GM12878 (cell line): ENCODE results near the gene RILPL2. TPM values are rescaled to one million over a fixed set of nuclear protein-coding genes. Genes with fewer than 3 reads are reported as not detected.

Experiments used
- BCLAF1 ChIP-seq: fragments of 450-650 bp; IDR thresholded peaks from 2 replicates; pipeline ENCODE4 v1.6.1; 2017; ENCODE audit warnings: antibody characterized with exemption, mild to moderate bottlenecking, moderate library complexity
- CREB1 ChIP-seq: IDR thresholded peaks from 2 replicates; pipeline ENCODE4 v1.6.1; 2012; ENCODE audit warnings: low read depth, mild to moderate bottlenecking, inconsistent platforms
- EGR1 ChIP-seq, 2 experiments: IDR thresholded peaks; 1 replicate in 1 of 2; 2 replicates in 1 of 2; pipeline ENCODE4 v1.6.1; 2011 to 2012; ENCODE audit warnings: low read depth in 2 of 2, low read length in 2 of 2, borderline replicate concordance in 1 of 2, mild to moderate bottlenecking in 1 of 2, moderate library complexity in 1 of 2
- GATAD2B ChIP-seq: fragments of 450-650 bp; conservative IDR thresholded peaks from 2 replicates; pipeline ENCODE4 v1.6.1; 2017; ENCODE audit warnings: low read depth, mild to moderate bottlenecking, moderate library complexity
- IKZF2 ChIP-seq, 2 experiments: fragments of 450-650 bp; IDR thresholded peaks; 2 replicates each; pipeline ENCODE4 v1.6.1; 2017; ENCODE audit warnings: mild to moderate bottlenecking in 2 of 2, moderate library complexity in 2 of 2
- MEF2A ChIP-seq: IDR thresholded peaks from 2 replicates; pipeline ENCODE4 v1.6.1; 2011; ENCODE audit warnings: low read depth, mild to moderate bottlenecking, low read length, moderate library complexity; ENCODE audit not compliant: insufficient read depth
- MEF2B ChIP-seq: fragments of 450-650 bp; IDR thresholded peaks from 2 replicates; pipeline ENCODE4 v1.6.1; 2018; ENCODE audit warnings: mild to moderate bottlenecking, moderate library complexity; ENCODE audit not compliant: partially characterized antibody, poor library complexity, severe bottlenecking
- MTA2 ChIP-seq: fragments of 450-650 bp; IDR thresholded peaks from 2 replicates; pipeline ENCODE4 v1.6.1; 2016; ENCODE audit warnings: low read depth, mild to moderate bottlenecking, moderate library complexity
- MTA3 ChIP-seq: IDR thresholded peaks from 2 replicates; pipeline ENCODE4 v1.6.1; 2012; ENCODE audit warnings: low read length, inconsistent platforms, borderline replicate concordance
- NBN ChIP-seq: fragments of 450-650 bp; IDR thresholded peaks from 2 replicates; pipeline ENCODE4 v1.6.1; 2016
- NFXL1 ChIP-seq: fragments of 450-650 bp; IDR thresholded peaks from 2 replicates; pipeline ENCODE4 v1.6.1; 2017; ENCODE audit warnings: antibody characterized with exemption, mild to moderate bottlenecking, borderline replicate concordance
- NR2F1 ChIP-seq: fragments of 450-650 bp; conservative IDR thresholded peaks from 2 replicates; pipeline ENCODE4 v1.6.1; 2017; ENCODE audit warnings: mild to moderate bottlenecking
- PML ChIP-seq: IDR thresholded peaks from 2 replicates; pipeline ENCODE4 v1.6.1; 2012; ENCODE audit warnings: low read length, inconsistent platforms
- POLR2A ChIP-seq: IDR thresholded peaks from 2 replicates; pipeline ENCODE4 v1.6.1; 2011; ENCODE audit warnings: low read depth, mild to moderate bottlenecking, low read length
- RAD21 ChIP-seq: IDR thresholded peaks from 2 replicates; pipeline ENCODE4 v1.6.1; 2011; ENCODE audit warnings: mild to moderate bottlenecking, low read depth, low read length, moderate library complexity; ENCODE audit not compliant: insufficient read depth
- RCOR1 ChIP-seq: conservative IDR thresholded peaks from 2 replicates; pipeline ENCODE4 v1.6.1; 2012; ENCODE audit warnings: low read depth, low read length, improper control_type of control experiment
- RELA ChIP-seq: fragments of 450-650 bp; IDR thresholded peaks from 2 replicates; pipeline ENCODE4 v1.8.0; 2014; ENCODE audit warnings: borderline replicate concordance; ENCODE audit not compliant: partially characterized antibody
- RUNX3 ChIP-seq: IDR thresholded peaks from 2 replicates; pipeline ENCODE4 v1.6.1; 2012; ENCODE audit warnings: low read length, inconsistent platforms
- SPI1 ChIP-seq: IDR thresholded peaks from 2 replicates; pipeline ENCODE4 v1.6.1; 2011; ENCODE audit warnings: low read depth, mild to moderate bottlenecking, low read length, moderate library complexity, borderline replicate concordance; ENCODE audit not compliant: insufficient read depth
- TAF1 ChIP-seq: IDR thresholded peaks from 2 replicates; pipeline ENCODE4 v1.6.1; 2011; ENCODE audit warnings: mild to moderate bottlenecking, low read depth, low read length, borderline replicate concordance
- polyA plus RNA-seq, 11 experiments: library from polyadenylated mRNA; depleted of rRNA in 4 of 11; unstranded in 6 of 11; stranded (reverse) in 5 of 11; fragments of >200 nt; fragmentation: Nextera tagmentation in 4 of 11; fragmentation: Illumina TruSeq in 1 of 11; extraction: Ambion mirVana in 4 of 11; extraction: Trizol in 1 of 11; gene quantifications; 1 replicate in 1 of 11; 2 replicates in 10 of 11; pipeline versions ENCODE4 v1.2.1 to v1.2.3, GENCODE V29; 2011 to 2016; ENCODE audit warnings: inconsistent platforms in 2 of 11, missing spikeins in 2 of 11, low read depth in 1 of 11
- total RNA-seq, 4 experiments: library from RNA; depleted of rRNA in 3 of 4; stranded (reverse); fragments of >200 nt in 3 of 4; fragmentation: Illumina TruSeq in 1 of 4; extraction: Trizol in 1 of 4; gene quantifications; 2 replicates each; pipeline versions ENCODE4 v1.2.1 to v1.2.3, GENCODE V29; 2013 to 2021
- TF ChIP-seq, protein P1 (sequence below): IDR thresholded peaks from 2 replicates; pipeline ENCODE4 v1.6.1; 2011; ENCODE audit warnings: low read depth, low read length, improper control_type of control experiment, borderline replicate concordance
- TF ChIP-seq, protein P2 (sequence below): fragments of 450-650 bp; formaldehyde crosslinking; IDR thresholded peaks from 2 replicates; pipeline ENCODE4 v1.4.0; 2022; ENCODE audit warnings: mild to moderate bottlenecking, moderate library complexity

RILPL2 gene
- total and polyA plus RNA-seq, 10 of the 15 experiments (the other 5 are each of a cell fraction or from before 2014, with no cell fraction given): 3.5 to 38.5 (median 19.7) TPM

- TF ChIP-seq BCLAF1 (no peak), CREB1 (peak; percentile 46; the same call in 1 of the 2 replicates), IKZF2 (IDR thresholded peaks at IDR 0.05) (peak; percentile 59 to 67; a peak in 3 of 4 replicates), MEF2B (peak; percentile 39), NFXL1 (no peak), NBN (0 out of 2 replicates have a peak, but pooled peaks have one; percentile 31), RAD21 (no peak), RELA (no peak), POLR2A (no peak), NR2F1 (peak; percentile 64), SPI1 (0 out of 2 replicates have a peak, but pooled peaks have one; percentile 36), PML (0 out of 2 replicates have a peak, but pooled peaks have one; percentile 36), MTA2 (0 out of 2 replicates have a peak, but pooled peaks have one; percentile 36), RUNX3 (no peak; the same call in 1 of the 2 replicates), GATAD2B (no peak; the same call in 1 of the 2 replicates), TAF1 (no peak), RCOR1 (peak; percentile 60; the same call in 1 of the 2 replicates), MTA3 (peak; percentile 56; the same call in 1 of the 2 replicates), MEF2A (no peak), EGR1 (IDR thresholded peaks at IDR 0.05; ENCODE audit: borderline replicate concordance in 1 of 2, low read depth in 2 of 2, low read length in 2 of 2) (peak in 1 of 2 experiments; percentile 81; a peak in 1 of 3 replicates)
- TF ChIP-seq, protein P1, sequence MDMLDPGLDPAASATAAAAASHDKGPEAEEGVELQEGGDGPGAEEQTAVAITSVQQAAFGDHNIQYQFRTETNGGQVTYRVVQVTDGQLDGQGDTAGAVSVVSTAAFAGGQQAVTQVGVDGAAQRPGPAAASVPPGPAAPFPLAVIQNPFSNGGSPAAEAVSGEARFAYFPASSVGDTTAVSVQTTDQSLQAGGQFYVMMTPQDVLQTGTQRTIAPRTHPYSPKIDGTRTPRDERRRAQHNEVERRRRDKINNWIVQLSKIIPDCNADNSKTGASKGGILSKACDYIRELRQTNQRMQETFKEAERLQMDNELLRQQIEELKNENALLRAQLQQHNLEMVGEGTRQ: no peak
- TF ChIP-seq, protein P2, sequence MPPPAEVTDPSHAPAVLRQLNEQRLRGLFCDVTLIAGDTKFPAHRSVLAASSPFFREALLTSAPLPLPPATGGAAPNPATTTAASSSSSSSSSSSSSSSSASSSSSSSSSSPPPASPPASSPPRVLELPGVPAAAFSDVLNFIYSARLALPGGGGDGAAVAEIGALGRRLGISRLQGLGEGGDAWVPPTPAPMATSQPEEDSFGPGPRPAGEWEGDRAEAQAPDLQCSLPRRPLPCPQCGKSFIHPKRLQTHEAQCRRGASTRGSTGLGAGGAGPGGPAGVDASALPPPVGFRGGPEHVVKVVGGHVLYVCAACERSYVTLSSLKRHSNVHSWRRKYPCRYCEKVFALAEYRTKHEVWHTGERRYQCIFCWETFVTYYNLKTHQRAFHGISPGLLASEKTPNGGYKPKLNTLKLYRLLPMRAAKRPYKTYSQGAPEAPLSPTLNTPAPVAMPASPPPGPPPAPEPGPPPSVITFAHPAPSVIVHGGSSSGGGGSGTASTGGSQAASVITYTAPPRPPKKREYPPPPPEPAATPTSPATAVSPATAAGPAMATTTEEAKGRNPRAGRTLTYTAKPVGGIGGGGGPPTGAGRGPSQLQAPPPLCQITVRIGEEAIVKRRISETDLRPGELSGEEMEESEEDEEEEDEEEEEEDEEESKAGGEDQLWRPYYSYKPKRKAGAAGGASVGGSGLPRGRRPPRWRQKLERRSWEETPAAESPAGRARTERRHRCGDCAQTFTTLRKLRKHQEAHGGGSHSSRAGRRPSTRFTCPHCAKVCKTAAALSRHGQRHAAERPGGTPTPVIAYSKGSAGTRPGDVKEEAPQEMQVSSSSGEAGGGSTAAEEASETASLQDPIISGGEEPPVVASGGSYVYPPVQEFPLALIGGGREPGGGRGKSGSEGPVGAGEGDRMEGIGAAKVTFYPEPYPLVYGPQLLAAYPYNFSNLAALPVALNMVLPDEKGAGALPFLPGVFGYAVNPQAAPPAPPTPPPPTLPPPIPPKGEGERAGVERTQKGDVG: no peak
Measured at GRCh38 chr12:123388177-123388950, 48.1 kb downstream of the RILPL2 start (continued).
